Trophoblast cell (in vitro differentiated cells and primary cell): Measurements from ENCODE around the gene UBE2D2.

Experiments
- DNase-seq, 2 donors: peaks; one replicate each; pipeline ENCODE4 v3.0.0-alpha.2; 2016
- H2AFZ ChIP-seq: 2 replicates; pipeline ENCODE4 v1.6.1; 2013; ENCODE audit warnings: low read length, moderate library complexity, mild to moderate bottlenecking; ENCODE audit not compliant: insufficient read depth, poor library complexity
- H2AK5ac ChIP-seq: 2 replicates; pipeline ENCODE4 v1.6.1; 2013; ENCODE audit warnings: mild to moderate bottlenecking, low read length
- H2BK120ac ChIP-seq: 2 replicates; pipeline ENCODE4 v1.6.1; 2013; ENCODE audit warnings: low read length, mild to moderate bottlenecking, moderate library complexity; ENCODE audit not compliant: insufficient read depth, poor library complexity
- H2BK12ac ChIP-seq: 2 replicates; pipeline ENCODE4 v1.6.1; 2013; ENCODE audit warnings: mild to moderate bottlenecking, low read length, moderate library complexity
- H2BK5ac ChIP-seq: 2 replicates; pipeline ENCODE4 v1.6.1; 2013; ENCODE audit warnings: low read length, low read depth, moderate library complexity, mild to moderate bottlenecking; ENCODE audit not compliant: poor library complexity
- H3K14ac ChIP-seq: 2 replicates; pipeline ENCODE4 v1.6.1; 2013; ENCODE audit warnings: mild to moderate bottlenecking, low read length
- H3K18ac ChIP-seq: 2 replicates; pipeline ENCODE4 v1.6.1; 2013; ENCODE audit warnings: mild to moderate bottlenecking, low read length
- H3K23ac ChIP-seq: 2 replicates; pipeline ENCODE4 v1.6.1; 2013; ENCODE audit warnings: low read length
- H3K27ac ChIP-seq: 2 replicates; pipeline ENCODE4 v1.5.1; 2013; ENCODE audit warnings: low read depth, mild to moderate bottlenecking, inconsistent platforms, low read length, moderate library complexity
- H3K27me3 ChIP-seq: 2 replicates; pipeline ENCODE4 v1.6.1; 2013; ENCODE audit warnings: inconsistent platforms, mild to moderate bottlenecking, low read length, moderate library complexity; ENCODE audit not compliant: insufficient read depth
- H3K36me3 ChIP-seq, 2 experiments: 1 replicate in 1 of 2; 2 replicates in 1 of 2; pipeline ENCODE4 v1.6.1; 2013; ENCODE audit warnings: low read length in 2 of 2, mild to moderate bottlenecking in 2 of 2, moderate library complexity in 1 of 2; ENCODE audit not compliant: insufficient read depth in 2 of 2, control insufficient read depth in 1 of 2
- H3K4ac ChIP-seq: 2 replicates; pipeline ENCODE4 v1.6.1; 2013; ENCODE audit warnings: low read depth, mild to moderate bottlenecking, low read length, moderate library complexity
- H3K4me1 ChIP-seq, 2 experiments: 1 replicate in 1 of 2; 2 replicates in 1 of 2; pipeline ENCODE4 v1.6.1; 2013; ENCODE audit warnings: low read length in 2 of 2, mild to moderate bottlenecking in 2 of 2, moderate library complexity in 1 of 2; ENCODE audit not compliant: insufficient read depth in 2 of 2, control insufficient read depth in 1 of 2
- H3K4me2 ChIP-seq: 2 replicates; pipeline ENCODE4 v1.6.1; 2013; ENCODE audit warnings: inconsistent platforms, mild to moderate bottlenecking, low read length, moderate library complexity
- H3K4me3 ChIP-seq: 2 replicates; pipeline ENCODE4 v1.5.1; 2013; ENCODE audit warnings: mild to moderate bottlenecking, low read depth, low read length, inconsistent platforms
- H3K79me1 ChIP-seq: one replicate; pipeline ENCODE4 v1.6.1; 2013; ENCODE audit warnings: low read length
- H3K79me2 ChIP-seq: 2 replicates; pipeline ENCODE4 v1.6.1; 2013; ENCODE audit warnings: low read length, mild to moderate bottlenecking; ENCODE audit not compliant: control insufficient read depth, insufficient read depth, poor library complexity
- H3K9ac ChIP-seq: 2 replicates; pipeline ENCODE4 v1.6.1; 2013; ENCODE audit warnings: mild to moderate bottlenecking, low read length
- H3K9me3 ChIP-seq: 2 replicates; pipeline ENCODE4 v1.6.1; 2013; ENCODE audit warnings: low read depth, mild to moderate bottlenecking, control low read depth, inconsistent platforms, low read length; ENCODE audit not compliant: insufficient read depth
- H4K12ac ChIP-seq: 2 replicates; pipeline ENCODE4 v1.6.1; 2013; ENCODE audit warnings: low read depth, mild to moderate bottlenecking, low read length, moderate library complexity
- H4K8ac ChIP-seq: 2 replicates; pipeline ENCODE4 v1.6.1; 2013; ENCODE audit warnings: low read depth, mild to moderate bottlenecking, low read length, moderate library complexity
- H4K91ac ChIP-seq: one replicate; pipeline ENCODE4 v1.6.1; 2013; ENCODE audit warnings: low read depth, mild to moderate bottlenecking, low read length, moderate library complexity
- WGBS: extraction: QIAGEN DNeasy Blood & Tissue Kit; methylation state at CpG from one replicate; pipeline ENCODE4 v1.1.7; 2013; ENCODE audit warnings: missing lambda C conversion rate; ENCODE audit not compliant: insufficient read length, insufficient coverage; ENCODE audit errors: extremely low coverage; 5-methylcytosine and 5-hydroxymethylcytosine counted together

The UBE2D2 gene

DNA sequence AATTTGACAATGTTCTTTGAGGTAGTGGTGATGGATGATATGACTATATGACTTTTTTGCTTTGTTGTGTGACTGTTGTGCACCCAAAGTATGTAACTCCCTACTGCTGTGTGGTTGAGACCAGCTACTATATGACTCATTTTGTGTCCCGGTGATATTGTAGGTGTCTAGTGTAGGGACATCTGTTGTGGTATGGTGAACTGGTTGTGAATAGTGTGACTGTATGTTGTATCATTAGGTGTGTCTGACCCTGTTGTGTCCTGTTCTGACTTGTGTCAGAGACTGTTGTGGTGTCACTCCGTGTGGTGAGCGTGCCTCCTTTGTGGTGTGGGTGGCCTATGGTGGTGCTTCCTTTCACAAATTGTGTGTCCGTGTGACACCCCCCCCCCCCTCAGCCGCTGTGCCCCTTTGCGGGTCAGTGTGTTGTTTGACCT, 75.9 kb downstream of the UBE2D2 start:
- peaks cover 5% of the 10 kb centered on the region for H3K79me2 ChIP-seq

DNA sequence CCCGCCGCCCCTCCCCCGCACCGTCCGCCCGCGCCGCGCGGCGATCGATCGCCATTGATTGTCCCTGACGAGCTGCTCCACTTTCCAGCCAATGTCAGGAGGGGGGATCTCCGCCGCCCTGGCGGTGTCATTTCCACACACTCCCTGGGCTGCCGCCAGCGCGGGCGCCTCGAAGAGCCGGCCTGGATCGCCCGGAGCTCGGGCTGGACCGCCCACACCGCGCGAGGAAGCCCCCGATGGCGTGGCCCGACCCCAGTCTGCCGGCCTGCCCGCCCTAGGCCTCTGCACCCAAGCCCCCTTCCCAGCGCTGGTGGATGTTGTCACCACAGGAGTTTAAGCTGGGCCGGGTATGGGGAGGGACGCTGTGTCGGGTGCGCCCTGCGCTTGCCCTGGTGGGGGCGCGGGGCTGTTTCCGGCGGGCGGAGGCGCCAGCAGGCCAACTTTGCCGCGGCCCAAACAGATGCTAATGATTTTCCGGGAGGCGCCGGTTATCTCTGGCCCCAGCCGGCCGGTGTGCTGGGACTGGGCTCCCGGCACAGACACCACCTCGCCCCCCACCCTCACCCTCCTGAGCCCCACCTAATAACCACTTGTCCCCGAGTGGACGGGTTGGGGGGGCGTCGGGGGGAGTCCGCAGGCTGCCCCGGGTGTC, 76.4 kb downstream of the UBE2D2 start:
- Histone ChIP-seq H3K79me2 (peaks cover 5% of the 10 kb centered on the region), H3K36me3 (peaks cover 0 to 6% of the 10 kb centered on the region in 2 experiments), H4K91ac (peak overlapping the region; percentile 96), H3K4me3 (peak overlapping the region; percentile 46), H3K14ac (peak overlapping the region; percentile 94), H2BK5ac (peak overlapping the region; percentile 87), H3K4ac (peak overlapping the region; percentile 70), H3K27ac (peak overlapping the region; percentile 96), H3K18ac (peak overlapping the region; percentile 96), H2AK5ac (peak overlapping the region; percentile 93), H3K4me2 (peak overlapping the region; percentile 78), H4K8ac (peak overlapping the region; percentile 84), H2BK120ac (peak overlapping the region; percentile 94), H3K9ac (peak overlapping the region; percentile 64), H2BK12ac (peak overlapping the region; percentile 87), H3K9me3 (no peaks in the 10 kb centered on the region), H2AFZ (peak overlapping the region; percentile 70), H3K23ac (no peak overlapping the region), H3K27me3 (no peaks in the 10 kb centered on the region), H3K4me1 (peaks cover 45 to 65% of the 10 kb centered on the region in 2 experiments), H3K79me1 (peaks cover 29% of the 10 kb centered on the region), H4K12ac (peak overlapping the region; percentile 45)
- WGBS = no CpG with 5 or more reads among the region's 62 CpGs
- DNase-seq = peak in 1 of 2 donors; percentile 71

More for the DNA sequence above, 75.9 kb downstream of the UBE2D2 start:
- Histone ChIP-seq H3K4me3 (no peak overlapping the region), H3K27me3 (no peaks in the 10 kb centered on the region), H4K12ac (no peak overlapping the region), H4K8ac (peak overlapping the region; percentile 37), H3K9me3 (no peaks in the 10 kb centered on the region), H3K36me3 (peaks cover 0 to 10% of the 10 kb centered on the region in 2 experiments), H2BK12ac (peak overlapping the region; percentile 55), H2AK5ac (no peak overlapping the region), H3K4me1 (peaks cover 41 to 61% of the 10 kb centered on the region in 2 experiments), H3K14ac (peak overlapping the region; percentile 76), H4K91ac (peak overlapping the region; percentile 89), H3K79me1 (peaks cover 27% of the 10 kb centered on the region), H3K4ac (peak overlapping the region; percentile 8), H3K4me2 (peak overlapping the region; percentile 67), H3K9ac (no peak overlapping the region), H2AFZ (peak overlapping the region; percentile 72), H3K27ac (peak overlapping the region; percentile 46), H3K23ac (no peak overlapping the region), H2BK120ac (no peak overlapping the region), H2BK5ac (peak overlapping the region; percentile 35), H3K18ac (peak overlapping the region; percentile 75)
- no peak for DNase-seq
- no CpG with 5 or more reads among the region's 6 CpGs for WGBS

DNA sequence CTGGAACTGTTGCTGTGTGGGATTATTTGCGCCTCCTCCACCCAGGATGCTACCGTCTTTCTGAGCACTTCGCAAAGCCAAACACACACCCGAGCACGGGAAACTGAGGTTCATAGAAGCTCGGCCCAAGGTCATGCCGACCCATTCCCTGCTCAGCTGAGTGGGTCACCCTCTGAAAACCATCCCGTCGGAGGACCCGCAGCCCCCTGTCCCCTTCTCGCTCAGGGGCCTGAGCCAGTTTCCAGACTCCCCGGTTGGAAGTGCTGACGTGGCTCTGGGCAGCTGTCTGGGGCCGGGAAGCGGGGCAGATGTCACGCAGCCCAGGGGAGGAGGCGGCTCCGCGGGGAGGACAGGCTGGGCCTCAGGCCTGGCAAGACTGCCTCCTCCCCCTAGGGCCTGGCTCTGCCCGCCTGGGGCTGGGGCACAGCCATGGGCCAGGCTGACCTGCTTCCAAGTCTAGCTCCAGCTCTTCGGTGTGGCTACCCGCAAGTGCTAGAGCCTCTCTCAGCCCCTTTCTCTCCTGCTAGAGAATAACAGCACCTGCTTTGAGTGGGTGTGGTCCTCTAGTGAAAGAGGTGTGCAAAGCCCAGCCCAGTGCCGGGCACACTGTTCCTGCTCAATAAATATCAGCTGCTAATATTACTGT, 77.1 kb downstream of the UBE2D2 start:
- no peak overlapping the region for H3K9ac ChIP-seq
- H4K8ac ChIP-seq = peak overlapping the region; percentile 84
- peak overlapping the region; percentile 45 for H4K12ac ChIP-seq
- H2BK5ac ChIP-seq = peak overlapping the region; percentile 84
- H2AFZ ChIP-seq = peak overlapping the region; percentile 64
- H3K79me1 ChIP-seq = peaks cover 35% of the 10 kb centered on the region
- H3K27me3 ChIP-seq = no peaks in the 10 kb centered on the region
- H3K18ac ChIP-seq = peak overlapping the region; percentile 70
- H3K4me2 ChIP-seq = peak overlapping the region; percentile 78
- peak overlapping the region; percentile 74 for H3K14ac ChIP-seq
- no peak overlapping the region for H3K4me3 ChIP-seq
- no CpG with 5 or more reads among the region's 23 CpGs for WGBS
- peak overlapping the region; percentile 94 for H2BK120ac ChIP-seq
- no peak overlapping the region for H3K23ac ChIP-seq
- peak overlapping the region; percentile 67 for H2BK12ac ChIP-seq
- H3K4me1 ChIP-seq = peaks cover 52 to 71% of the 10 kb centered on the region in 2 experiments
- H3K36me3 ChIP-seq = peaks cover 0 to 4% of the 10 kb centered on the region in 2 experiments
- H3K4ac ChIP-seq = peak overlapping the region; percentile 70
- H3K27ac ChIP-seq = peak overlapping the region; percentile 96
- H2AK5ac ChIP-seq = peak overlapping the region; percentile 93
- H3K79me2 ChIP-seq = peaks cover 8% of the 10 kb centered on the region
- no peaks in the 10 kb centered on the region for H3K9me3 ChIP-seq
- peak; percentile 68 to 71 for DNase-seq
- peak overlapping the region; percentile 96 for H4K91ac ChIP-seq

DNA sequence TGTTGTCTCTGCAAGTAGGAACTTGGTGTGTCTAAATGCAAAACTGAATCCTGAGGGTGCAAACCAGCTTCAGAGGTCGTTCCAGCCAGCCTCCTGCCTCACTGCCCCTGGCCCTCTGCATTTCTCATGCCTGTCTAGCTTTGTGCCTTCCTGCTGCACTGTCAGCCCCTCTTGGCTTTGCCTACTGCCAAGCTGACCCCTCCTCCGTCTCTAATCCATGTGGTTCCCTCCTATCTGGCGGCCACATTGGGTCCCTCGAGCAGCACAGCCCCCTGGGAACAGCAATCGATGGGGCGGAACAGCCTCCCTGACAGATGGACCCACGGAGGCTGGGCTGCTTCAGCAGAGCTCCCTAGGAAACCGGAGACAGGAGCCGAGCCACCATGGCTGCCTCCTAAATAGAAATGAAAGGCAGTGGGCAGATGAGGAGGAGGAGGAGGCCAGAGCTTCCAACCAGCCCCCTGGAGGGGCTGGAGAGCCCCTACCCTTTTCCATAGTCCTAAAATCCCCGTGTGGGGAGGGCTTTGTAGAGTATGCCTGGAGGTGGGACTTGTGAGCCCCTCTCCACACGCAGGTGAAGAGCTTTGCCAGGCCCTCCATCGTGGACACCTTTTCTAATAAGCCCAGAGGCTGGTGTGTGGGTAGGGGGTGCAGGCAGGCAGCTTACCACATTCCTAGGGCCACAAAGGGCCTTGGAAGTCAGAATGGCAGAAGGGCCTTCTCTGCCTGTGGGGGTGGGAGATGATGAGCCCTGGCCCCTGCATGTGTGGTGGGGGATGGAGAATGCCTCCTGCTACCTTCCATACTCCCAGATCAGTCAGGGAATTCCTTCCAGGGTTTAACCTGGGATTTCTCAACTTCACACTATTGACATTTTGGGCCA, 77.8 kb downstream of the UBE2D2 start:
- peak overlapping the region; percentile 78 for H3K4me2 ChIP-seq
- H2BK120ac ChIP-seq = peak overlapping the region; percentile 70
- no peak overlapping the region for H3K9ac ChIP-seq
- H3K27ac ChIP-seq = peak overlapping the region; percentile 96
- no peaks in the 10 kb centered on the region for H3K27me3 ChIP-seq
- peak overlapping the region; percentile 70 for H3K18ac ChIP-seq
- WGBS = no CpG with 5 or more reads among the region's 12 CpGs
- peaks cover 43% of the 10 kb centered on the region for H3K79me1 ChIP-seq
- peak overlapping the region; percentile 14 for H4K12ac ChIP-seq
- peak overlapping the region; percentile 96 for H4K91ac ChIP-seq
- H3K79me2 ChIP-seq = peaks cover 11% of the 10 kb centered on the region
- H3K4me3 ChIP-seq = no peak overlapping the region
- peak overlapping the region; percentile 84 for H4K8ac ChIP-seq
- peak overlapping the region; percentile 19 for H2AFZ ChIP-seq
- H3K4ac ChIP-seq = peak overlapping the region; percentile 70
- peak overlapping the region; percentile 93 for H2AK5ac ChIP-seq
- H3K23ac ChIP-seq = no peak overlapping the region
- peaks cover 0 to 4% of the 10 kb centered on the region in 2 experiments for H3K36me3 ChIP-seq
- H3K14ac ChIP-seq = peak overlapping the region; percentile 82
- peak overlapping the region; percentile 67 for H2BK12ac ChIP-seq
- no peak for DNase-seq
- no peaks in the 10 kb centered on the region for H3K9me3 ChIP-seq
- peak overlapping the region; percentile 84 for H2BK5ac ChIP-seq
- H3K4me1 ChIP-seq = peaks cover 59 to 76% of the 10 kb centered on the region in 2 experiments
